Measurements from ENCODE around the gene SLC44A5. TPM values are rescaled to one million over a fixed set of nuclear protein-coding genes. Genes with fewer than 3 reads are reported as not detected.

Gene SLC44A5
- total and polyA plus RNA-seq, 10 donors = 0.28 to 4.0 (median 0.87) TPM

GRCh38 chr1:75548721-75549480 lies 62.0 kb downstream of the SLC44A5 start:
- intact Hi-C loops (cut with DNase I; ENCODE audit: low total_unique reads) = no loop called here
- no peak for DNase-seq
- WGBS, 5 donors = 72 to 91% (median 82%) methylated on average over 3 of the region's 3 CpGs
- TF ChIP-seq POLR2A (IDR thresholded peaks at IDR 0.05) = no peak
- TF ChIP-seq CTCF (IDR thresholded peaks at IDR 0.05 in 8 of 11, conservative IDR thresholded peaks at IDR 0.05 in 3 of 11) = no peak
- no peak for TF ChIP-seq POLR2AphosphoS5 (IDR thresholded peaks at IDR 0.05)
- Histone ChIP-seq H3K4me3 (no peak overlapping the region), H3K36me3 (no peaks in the 10 kb centered on the region), H3K4me1 (no peaks in the 10 kb centered on the region), H3K27ac (no peak overlapping the region), H3K9me3 (no peaks in the 10 kb centered on the region), H3K27me3 (replicated peaks in 1 of 7) (no peaks in the 10 kb centered on the region)

GRCh38 chr1:75543705-75544104 lies 67.2 kb downstream of the SLC44A5 start:
- intact Hi-C loops (cut with DNase I; ENCODE audit: low total_unique reads) = no loop called here
- Histone ChIP-seq H3K27ac (no peak overlapping the region), H3K4me1 (no peaks in the 10 kb centered on the region), H3K9me3 (no peaks in the 10 kb centered on the region), H3K27me3 (replicated peaks in 1 of 7) (no peaks in the 10 kb centered on the region), H3K4me3 (no peak overlapping the region), H3K36me3 (no peaks in the 10 kb centered on the region)
- DNase-seq = no peak
- TF ChIP-seq POLR2A (IDR thresholded peaks at IDR 0.05) (no peak), POLR2AphosphoS5 (IDR thresholded peaks at IDR 0.05) (no peak)

GRCh38 chr1:75542818-75543570 lies 67.9 kb downstream of the SLC44A5 start:
- no peak overlapping the region for H3K4me3 ChIP-seq
- H3K27ac ChIP-seq = no peak overlapping the region
- no peaks in the 10 kb centered on the region for H3K4me1 ChIP-seq
- TF ChIP-seq POLR2AphosphoS5 (IDR thresholded peaks at IDR 0.05) (no peak), CTCF (IDR thresholded peaks at IDR 0.05 in 8 of 11, conservative IDR thresholded peaks at IDR 0.05 in 3 of 11) (no peak), POLR2A (IDR thresholded peaks at IDR 0.05) (no peak)
- no peak for DNase-seq
- intact Hi-C loops (cut with DNase I; ENCODE audit: low total_unique reads) = no loop called here
- no peaks in the 10 kb centered on the region for H3K36me3 ChIP-seq
- H3K27me3 ChIP-seq (replicated peaks in 1 of 7) = no peaks in the 10 kb centered on the region
- 89 to 93% (median 92%) methylated on average over 5 of the region's 5 CpGs for WGBS, 5 donors
- no peaks in the 10 kb centered on the region for H3K9me3 ChIP-seq

GRCh38 chr1:75539230-75540116 lies 71.4 kb downstream of the SLC44A5 start:
- H3K4me3 ChIP-seq = no peak overlapping the region
- DNase-seq = no peak

More at GRCh38 chr1:75539230-75540116, 71.4 kb downstream of the SLC44A5 start:
- Histone ChIP-seq H3K9me3 (no peaks in the 10 kb centered on the region), H3K4me1 (no peaks in the 10 kb centered on the region), H3K27ac (no peak overlapping the region), H3K36me3 (no peaks in the 10 kb centered on the region), H3K27me3 (replicated peaks in 1 of 7) (no peaks in the 10 kb centered on the region)
- intact Hi-C loops (cut with DNase I; ENCODE audit: low total_unique reads) = no loop called here
- 67 to 81% (median 77%) methylated on average over 6 of the region's 6 CpGs for WGBS, 5 donors
- no peak for TF ChIP-seq POLR2A (IDR thresholded peaks at IDR 0.05)
- no peak for TF ChIP-seq CTCF (IDR thresholded peaks at IDR 0.05 in 8 of 11, conservative IDR thresholded peaks at IDR 0.05 in 3 of 11)
- no peak for TF ChIP-seq POLR2AphosphoS5 (IDR thresholded peaks at IDR 0.05)

Data from spleen (tissue), 11 donors.